HG03039 (cell line): Measurements from ENCODE around the gene ROBO1.

ENCODE experiments used
- ATAC-seq: cut with Tn5 transposase; IDR thresholded peaks from one replicate; pipeline ENCODE4 v1.9.1; 2021; ENCODE audit warnings: mild to moderate bottlenecking, moderate library complexity; ENCODE audit not compliant: unreplicated experiment

Gene ROBO1

GRCh38 chr3:78861156-78861555 is 906.6 kb downstream of the ROBO1 start:
- ATAC-seq = no peak

GRCh38 chr3:78860567-78860966 is 907.2 kb downstream of the ROBO1 start:
- no peak for ATAC-seq

GRCh38 chr3:78858910-78859309 is 908.9 kb downstream of the ROBO1 start:
- no peak for ATAC-seq

- no peak for ATAC-seq
Measured at GRCh38 chr3:78858174-78858573, 909.6 kb downstream of the ROBO1 start.

- ATAC-seq = no peak
Measured at GRCh38 chr3:78857494-78858111, 910.2 kb downstream of the ROBO1 start.

GRCh38 chr3:78856164-78856563 is 911.6 kb downstream of the ROBO1 start:
- ATAC-seq = no peak

GRCh38 chr3:78855190-78855589 is 912.6 kb downstream of the ROBO1 start:
- no peak for ATAC-seq

- no peak for ATAC-seq
Measured at GRCh38 chr3:78848392-78849288, 919.2 kb downstream of the ROBO1 start.

GRCh38 chr3:78847603-78848002 is 920.2 kb downstream of the ROBO1 start:
- no peak for ATAC-seq

- no peak for ATAC-seq
Measured at GRCh38 chr3:78847203-78847602, 920.6 kb downstream of the ROBO1 start.

GRCh38 chr3:78846718-78847117 is 921.1 kb downstream of the ROBO1 start:
- no peak for ATAC-seq

- no peak for ATAC-seq
Measured at GRCh38 chr3:78845605-78846004, 922.2 kb downstream of the ROBO1 start.

- ATAC-seq = no peak
Measured at GRCh38 chr3:78844307-78844706, 923.5 kb downstream of the ROBO1 start.

GRCh38 chr3:78839693-78840092 is 928.1 kb downstream of the ROBO1 start:
- no peak for ATAC-seq

- no peak for ATAC-seq
Measured at GRCh38 chr3:78838362-78838761, 929.4 kb downstream of the ROBO1 start.

- no peak for ATAC-seq
Measured at GRCh38 chr3:78834910-78835309, 932.9 kb downstream of the ROBO1 start.

- ATAC-seq = no peak
Measured at GRCh38 chr3:78832785-78833204, 935.0 kb downstream of the ROBO1 start.

GRCh38 chr3:78831446-78831972 is 936.3 kb downstream of the ROBO1 start:
- no peak for ATAC-seq

- no peak for ATAC-seq
Measured at GRCh38 chr3:78830470-78830869, 937.3 kb downstream of the ROBO1 start.

- ATAC-seq = no peak
Measured at GRCh38 chr3:78827618-78828017, 940.2 kb downstream of the ROBO1 start.

GRCh38 chr3:78825858-78826215 is 942.0 kb downstream of the ROBO1 start:
- ATAC-seq = no peak
